Measurements from ENCODE around the gene LARGE1. TPM values are rescaled to one million over a fixed set of nuclear protein-coding genes. Genes with fewer than 3 reads are reported as not detected.

The LARGE1 gene
- total RNA-seq, 2 donors from 2014 or later = 1.1 to 1.5 TPM

DNA sequence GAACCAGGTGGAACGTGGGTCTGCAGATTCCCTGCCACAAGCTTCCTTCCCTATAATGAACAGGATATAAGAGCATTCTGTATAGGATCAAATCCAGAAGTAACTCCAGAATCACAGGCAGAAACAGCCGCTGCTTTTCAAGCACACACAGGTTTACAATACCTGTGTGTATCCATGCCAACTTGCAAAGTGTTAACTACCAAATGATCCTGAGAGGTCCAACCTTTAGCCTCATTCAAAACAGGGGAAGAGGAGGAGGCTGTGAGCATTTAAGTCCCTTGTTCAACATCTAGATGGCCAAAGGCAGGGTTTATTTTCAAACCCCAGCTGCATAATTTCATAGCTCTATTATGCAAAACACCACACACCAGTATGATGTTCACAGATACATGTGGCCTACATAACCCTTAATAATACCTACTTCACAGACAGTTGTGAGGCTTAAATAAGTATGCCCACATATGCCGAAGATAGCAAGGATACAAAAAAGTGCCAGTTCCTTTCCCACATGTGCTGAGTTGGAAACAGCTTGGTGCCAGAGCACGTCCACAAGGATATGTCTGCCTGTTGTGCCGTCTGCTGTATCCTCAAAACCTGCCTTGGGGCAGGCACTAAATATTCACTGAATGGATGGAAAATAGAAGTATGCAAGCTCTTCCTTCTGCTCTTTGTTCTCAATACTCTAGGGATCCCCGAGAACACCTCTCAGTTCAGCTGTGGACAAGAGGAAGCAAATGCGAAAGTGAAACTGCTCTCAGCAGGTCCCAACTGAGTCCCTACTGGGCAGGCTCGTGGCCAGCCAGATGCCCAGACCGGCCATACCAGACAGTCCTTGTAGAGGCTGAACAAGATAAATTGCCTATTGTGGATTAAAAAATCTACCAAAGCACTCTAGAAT is 66.8 kb downstream of the LARGE1 start:
- peak in 1 of 2 donors; percentile 72 for ATAC-seq
- Mint-ChIP-seq H3K9me3 (peaks cover 4 to 7% of the 10 kb centered on the region in 2 donors), H3K27ac (peak overlapping the region; percentile 61 to 68), H3K36me3 (peaks cover 0 to 6% of the 10 kb centered on the region in 2 donors)
- peak in 1 of 2 donors; percentile 2 for DNase-seq (ENCODE audit: low spot score in 2 of 2)

GRCh38 chr22:33851821-33852384 is 68.4 kb downstream of the LARGE1 start:
- H3K9me3 Mint-ChIP-seq = peaks cover 13 to 14% of the 10 kb centered on the region in 2 donors
- H3K36me3 Mint-ChIP-seq = peaks cover 0 to 16% of the 10 kb centered on the region in 2 donors
- H3K27ac Mint-ChIP-seq = no peak overlapping the region
- no peak for DNase-seq (ENCODE audit: low spot score in 2 of 2)
- ATAC-seq = no peak

DNA sequence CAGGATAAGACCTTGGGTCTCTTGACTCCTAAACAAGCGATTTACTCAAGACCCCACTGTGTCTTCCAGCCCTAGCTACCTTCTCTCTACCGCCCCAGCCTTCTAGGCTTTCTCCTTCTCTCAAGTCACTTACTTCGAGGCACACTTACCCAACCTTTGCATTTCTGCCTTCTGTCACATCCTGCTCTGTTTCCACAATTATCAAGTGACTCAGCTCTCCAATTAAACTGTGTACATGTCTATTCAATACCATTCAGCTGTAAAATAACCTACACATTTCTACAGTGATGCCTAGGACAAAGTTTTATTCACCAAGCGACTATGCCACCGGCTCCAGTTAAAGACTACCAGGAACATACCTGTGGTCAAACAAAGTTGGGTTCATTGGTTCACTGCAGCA is 69.0 kb downstream of the LARGE1 start:
- Mint-ChIP-seq H3K36me3 (peaks cover 0 to 18% of the 10 kb centered on the region in 2 donors), H3K27ac (peak overlapping the region in 1 of 2 donors; percentile 4), H3K9me3 (peaks cover 14 to 15% of the 10 kb centered on the region in 2 donors)
- ATAC-seq (no peak), DNase-seq (ENCODE audit: low spot score in 2 of 2) (no peak)

GRCh38 chr22:33850724-33851123 is 69.6 kb downstream of the LARGE1 start:
- H3K27ac Mint-ChIP-seq = no peak overlapping the region
- no peak for ATAC-seq
- no peak for DNase-seq (ENCODE audit: low spot score in 2 of 2)
- H3K9me3 Mint-ChIP-seq = peaks cover 17% of the 10 kb centered on the region in 2 donors
- H3K36me3 Mint-ChIP-seq = peaks cover 3 to 23% of the 10 kb centered on the region in 2 donors

GRCh38 chr22:33850193-33850592 is 70.1 kb downstream of the LARGE1 start:
- ATAC-seq (no peak), DNase-seq (ENCODE audit: low spot score in 2 of 2) (no peak)
- Mint-ChIP-seq H3K9me3 (peaks cover 19 to 20% of the 10 kb centered on the region in 2 donors), H3K36me3 (peaks cover 6 to 24% of the 10 kb centered on the region in 2 donors), H3K27ac (no peak overlapping the region)

DNA sequence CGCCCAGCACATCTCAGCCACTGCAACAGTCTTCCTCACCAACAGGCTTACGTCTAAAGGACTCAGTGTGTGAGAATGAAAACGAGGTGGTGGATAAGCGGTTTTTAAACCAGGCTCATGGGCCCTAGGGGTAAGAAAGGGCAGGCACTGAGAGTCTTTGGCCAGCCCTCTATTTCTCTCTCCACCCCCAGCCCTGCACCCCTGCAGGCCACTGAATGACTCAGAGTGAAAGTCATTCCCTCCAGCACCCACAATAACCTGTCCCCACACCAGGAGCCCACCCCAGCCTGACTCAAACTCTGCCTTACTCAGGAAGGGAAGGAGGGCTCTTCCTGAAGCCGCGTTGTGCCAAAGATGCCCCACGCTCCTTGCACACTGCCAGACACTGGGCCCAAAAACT is 72.0 kb downstream of the LARGE1 start:
- Mint-ChIP-seq H3K9me3 (peaks cover 20 to 22% of the 10 kb centered on the region in 2 donors), H3K36me3 (peaks cover 6 to 24% of the 10 kb centered on the region in 2 donors), H3K27ac (no peak overlapping the region)
- DNase-seq (ENCODE audit: low spot score in 2 of 2) = no peak
- no peak for ATAC-seq

DNA sequence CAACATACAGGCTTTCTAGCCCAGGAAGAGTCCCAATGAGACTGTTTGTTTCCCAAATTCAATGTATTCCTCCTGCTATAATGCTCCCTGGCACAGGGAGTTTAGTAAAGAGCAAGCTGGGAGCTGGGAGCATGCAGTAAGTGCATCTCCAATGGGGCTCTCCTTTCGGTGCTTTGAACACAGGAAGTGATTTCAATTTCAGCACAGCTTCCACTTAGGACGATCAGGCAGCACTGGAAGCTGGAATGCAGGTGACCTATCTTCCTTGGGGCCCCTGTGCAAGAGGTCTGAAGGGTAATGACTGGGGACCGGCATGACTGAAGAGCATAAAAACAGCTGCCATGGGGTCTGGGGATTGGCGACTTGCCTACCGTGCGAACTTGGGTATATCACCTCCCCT is 76.0 kb downstream of the LARGE1 start:
- Mint-ChIP-seq H3K9me3 (peaks cover 20 to 22% of the 10 kb centered on the region in 2 donors), H3K36me3 (peaks cover 6 to 24% of the 10 kb centered on the region in 2 donors), H3K27ac (no peak overlapping the region)
- DNase-seq (ENCODE audit: low spot score in 2 of 2) = no peak
- no peak for ATAC-seq

DNA sequence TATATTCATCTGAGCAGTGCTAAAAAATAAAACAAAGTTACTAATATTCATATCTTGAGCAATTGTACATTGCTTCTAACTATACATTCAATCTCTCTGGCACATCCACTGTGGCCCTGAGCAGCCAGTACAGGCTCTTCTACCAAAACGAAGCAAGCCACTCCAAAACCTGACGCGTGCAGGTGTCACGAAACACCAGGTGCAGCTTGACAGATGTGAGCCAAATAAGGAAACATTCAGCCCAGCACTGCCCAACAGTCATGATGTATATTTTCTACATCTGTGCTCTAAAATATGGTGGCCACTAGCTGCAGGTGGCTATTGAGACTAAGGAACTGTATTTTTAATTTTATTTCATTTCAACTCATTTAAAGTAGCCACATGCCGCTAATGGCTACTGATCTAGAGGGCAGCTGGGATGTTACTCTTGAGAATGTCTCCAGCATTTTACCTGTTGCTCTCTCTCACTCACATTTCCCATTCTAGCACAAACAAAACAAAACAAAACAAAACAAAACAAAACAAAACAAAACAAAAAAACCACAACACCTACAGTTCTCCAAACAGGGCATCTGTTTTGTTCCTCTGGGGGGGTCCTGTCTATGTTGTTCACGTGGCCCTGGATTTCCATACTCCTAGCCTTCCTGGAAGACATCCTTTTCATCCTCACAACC is 77.7 kb downstream of the LARGE1 start:
- Mint-ChIP-seq H3K27ac (no peak overlapping the region), H3K36me3 (peaks cover 6 to 14% of the 10 kb centered on the region in 2 donors), H3K9me3 (peaks cover 11 to 17% of the 10 kb centered on the region in 2 donors)
- no peak for ATAC-seq
- DNase-seq (ENCODE audit: low spot score in 2 of 2) = no peak

- no peak overlapping the region for H3K27ac Mint-ChIP-seq
- DNase-seq (ENCODE audit: low spot score in 2 of 2) (no peak), ATAC-seq (no peak)
- H3K36me3 Mint-ChIP-seq = peaks cover 6 to 9% of the 10 kb centered on the region in 2 donors
- H3K9me3 Mint-ChIP-seq = peaks cover 8 to 14% of the 10 kb centered on the region in 2 donors
Measured at GRCh38 chr22:33842006-33842354, 78.3 kb downstream of the LARGE1 start.

DNA sequence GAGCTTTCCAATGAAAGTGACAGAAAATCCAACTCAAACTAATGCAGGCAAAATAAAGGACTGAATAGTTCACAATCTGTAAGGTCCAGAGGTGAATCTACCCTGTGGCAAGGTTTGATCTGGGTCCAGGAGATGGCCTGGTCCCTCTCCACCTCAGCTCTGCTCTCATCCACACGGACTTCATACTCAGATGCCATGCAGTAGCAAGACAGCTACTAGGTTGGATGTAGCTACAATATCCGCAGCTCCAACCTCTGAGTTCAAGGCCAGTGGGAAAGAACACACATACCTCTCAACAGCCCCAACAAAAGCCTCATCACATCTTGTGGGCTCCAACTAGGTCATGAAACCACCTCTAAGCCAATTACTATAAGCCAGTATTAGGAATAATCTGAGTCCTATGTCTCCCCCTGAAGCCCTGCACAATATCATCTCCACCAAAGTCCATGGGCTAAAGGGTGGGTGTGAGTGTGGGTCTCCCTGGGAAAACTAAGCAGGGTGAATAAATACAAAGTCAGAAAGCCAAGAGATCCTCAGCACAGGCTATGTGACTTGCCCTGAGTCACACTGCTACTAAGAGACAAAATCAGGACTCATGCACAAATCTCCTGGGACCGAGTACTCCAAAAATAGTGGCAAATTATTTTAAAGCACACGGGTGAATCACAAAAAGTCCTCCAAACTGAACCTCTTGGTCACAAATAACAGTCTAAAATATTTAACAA is 78.8 kb downstream of the LARGE1 start:
- DNase-seq (ENCODE audit: low spot score in 2 of 2) = no peak
- ATAC-seq = no peak
- Mint-ChIP-seq H3K9me3 (peaks cover 6 to 12% of the 10 kb centered on the region in 2 donors), H3K36me3 (peaks cover 6 to 7% of the 10 kb centered on the region in 2 donors), H3K27ac (no peak overlapping the region)

- no peak overlapping the region for H3K27ac Mint-ChIP-seq
- ATAC-seq (no peak), DNase-seq (ENCODE audit: low spot score in 2 of 2) (no peak)
- H3K9me3 Mint-ChIP-seq = peaks cover 0 to 5% of the 10 kb centered on the region in 2 donors
- H3K36me3 Mint-ChIP-seq = no peaks in the 10 kb centered on the region
Measured at GRCh38 chr22:33838644-33839043, 81.6 kb downstream of the LARGE1 start.

- Mint-ChIP-seq H3K27ac (no peak overlapping the region), H3K36me3 (no peaks in the 10 kb centered on the region), H3K9me3 (peaks cover 0 to 5% of the 10 kb centered on the region in 2 donors)
- ATAC-seq (no peak), DNase-seq (ENCODE audit: low spot score in 2 of 2) (no peak)
Measured at GRCh38 chr22:33837826-33838225, 82.5 kb downstream of the LARGE1 start.

GRCh38 chr22:33835265-33835664 is 85.0 kb downstream of the LARGE1 start:
- ATAC-seq (no peak), DNase-seq (ENCODE audit: low spot score in 2 of 2) (no peak)
- H3K9me3 Mint-ChIP-seq = peaks cover 0 to 5% of the 10 kb centered on the region in 2 donors
- H3K27ac Mint-ChIP-seq = no peak overlapping the region
- H3K36me3 Mint-ChIP-seq = no peaks in the 10 kb centered on the region

DNA sequence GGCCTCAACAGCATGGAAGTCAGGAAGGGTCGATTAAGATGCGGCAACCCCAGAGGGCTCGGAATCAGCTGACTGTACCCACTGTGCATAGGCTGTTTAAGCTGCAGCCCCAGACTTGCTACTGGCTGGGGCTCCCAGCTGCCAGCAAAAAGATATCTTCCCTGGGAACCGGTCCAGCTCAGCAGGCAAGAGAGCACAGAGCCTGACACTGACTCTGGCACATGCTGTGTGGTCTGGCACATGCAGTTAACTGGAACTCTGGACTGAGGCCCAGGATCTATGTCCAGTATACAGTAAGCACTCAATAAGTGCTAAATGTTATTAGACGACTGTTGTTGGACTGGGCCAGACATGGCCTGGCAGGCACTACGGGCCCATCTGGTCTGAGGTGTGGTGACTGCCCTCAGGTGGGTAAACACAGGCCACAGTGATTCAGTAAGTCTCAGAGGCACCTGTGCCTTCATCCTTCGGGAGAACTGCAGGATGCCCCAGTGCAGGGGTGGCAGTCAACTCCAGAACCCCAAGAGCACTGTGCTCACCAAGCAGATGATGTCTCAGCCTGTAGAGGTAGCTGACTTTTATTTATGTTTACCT is 87.6 kb downstream of the LARGE1 start:
- ATAC-seq = no peak

GRCh38 chr22:33831651-33832050 is 88.6 kb downstream of the LARGE1 start:
- ATAC-seq (no peak), DNase-seq (ENCODE audit: low spot score in 2 of 2) (no peak)
- Mint-ChIP-seq H3K36me3 (no peaks in the 10 kb centered on the region), H3K9me3 (peaks cover 0 to 4% of the 10 kb centered on the region in 2 donors), H3K27ac (no peak overlapping the region)

More for the DNA sequence above, 87.6 kb downstream of the LARGE1 start:
- Mint-ChIP-seq H3K9me3 (peaks cover 0 to 4% of the 10 kb centered on the region in 2 donors), H3K36me3 (no peaks in the 10 kb centered on the region), H3K27ac (no peak overlapping the region)
- no peak for DNase-seq (ENCODE audit: low spot score in 2 of 2)

GRCh38 chr22:33831207-33831606 is 89.1 kb downstream of the LARGE1 start:
- DNase-seq (ENCODE audit: low spot score in 2 of 2) (no peak), ATAC-seq (no peak)
- Mint-ChIP-seq H3K9me3 (peaks cover 0 to 4% of the 10 kb centered on the region in 2 donors), H3K36me3 (no peaks in the 10 kb centered on the region), H3K27ac (no peak overlapping the region)
